BLaER1 treated with 17β-estradiol and CSF1 and Interleukin-3, amounts not matched to agents 10 nM and 100 nM (cell line): ENCODE results near the gene PROK1.
A peak's percentile ranks its signal among the peaks of the same experiment; 100 is the strongest.
"Not testable (repeated sequence)": the region's sequence is repeated elsewhere in the genome, so short reads cannot be mapped to it uniquely, and the experiment has no call there.

Experiments used
- H3K27ac ChIP-seq, 11 experiments: shearing (Covaris generic); formaldehyde crosslinking; 2 replicates each; pipeline ENCODE4 v1.8.1; 2022
- H3K27me3 ChIP-seq, 11 experiments: shearing (Covaris generic); formaldehyde crosslinking; 2 replicates each; pipeline ENCODE4 v1.8.1; 2022
- H3K36me3 ChIP-seq, 11 experiments: shearing (Covaris generic); formaldehyde crosslinking; 2 replicates each; pipeline ENCODE4 v1.8.1; 2022
- H3K4me1 ChIP-seq, 10 experiments: shearing (Covaris generic); formaldehyde crosslinking; 2 replicates each; pipeline ENCODE4 v1.8.1; 2022
- H3K4me2 ChIP-seq, 11 experiments: shearing (Covaris generic); formaldehyde crosslinking; 2 replicates each; pipeline ENCODE4 v1.8.1; 2022
- H3K4me3 ChIP-seq, 10 experiments: shearing (Covaris generic); formaldehyde crosslinking; 2 replicates each; pipeline ENCODE4 v1.8.1; 2022
- H3K9ac ChIP-seq, 11 experiments: shearing (Covaris generic); formaldehyde crosslinking; 2 replicates each; pipeline ENCODE4 v1.8.1; 2022
- H3K9me3 ChIP-seq, 11 experiments: shearing (Covaris generic); formaldehyde crosslinking; replicated peaks in 1 of 11; 2 replicates each; pipeline ENCODE4 v1.8.1; 2022
- H4K20me1 ChIP-seq, 11 experiments: shearing (Covaris generic); formaldehyde crosslinking; 2 replicates each; pipeline ENCODE4 v1.8.1; 2022
- Cebpa-rat ChIP-seq, 11 experiments: shearing (Covaris generic); IDR thresholded peaks; 2 replicates each; pipeline ENCODE4 v1.8.1; 2022

Gene PROK1

DNA sequence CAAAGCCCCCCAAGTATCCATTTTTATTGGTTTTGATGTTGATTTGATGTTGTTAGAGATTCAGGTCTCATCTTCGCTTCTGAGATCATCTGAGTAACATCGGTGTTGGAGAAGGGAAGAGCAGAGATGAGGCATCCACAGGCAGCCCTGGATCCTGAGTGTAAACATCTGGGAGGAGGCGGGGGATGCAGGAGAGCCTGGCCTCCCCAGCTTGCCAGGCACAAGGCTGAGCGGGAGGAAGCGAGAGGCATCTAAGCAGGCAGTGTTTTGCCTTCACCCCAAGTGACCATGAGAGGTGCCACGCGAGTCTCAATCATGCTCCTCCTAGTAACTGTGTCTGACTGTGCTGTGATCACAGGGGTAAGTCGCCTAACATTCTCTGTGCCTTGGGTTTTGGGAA is at the start of gene PROK1:
PROK1 (plus strand) TSS at position 221 of the 400 bp plus-strand sequence; CDS start at position 289, 68 bp downstream.
- Histone ChIP-seq H3K9me3 (no peaks in the 10 kb centered on the region), H3K9ac (no peak within 1 kb of the TSS), H3K27me3 (no peaks in the 10 kb centered on the region), H4K20me1 (no peaks in the 10 kb centered on the region), H3K4me2 (no peak within 1 kb of the TSS), H3K4me1 (no peaks in the 10 kb centered on the region), H3K36me3 (no peaks in the 10 kb centered on the region), H3K4me3 (no peak within 1 kb of the TSS), H3K27ac (no peak within 1 kb of the TSS)
- TF ChIP-seq Cebpa-rat (IDR thresholded peaks at IDR 0.05), result no peak

GRCh38 chr1:110403805-110404204 is 47.1 kb upstream of the PROK1 start:
- Histone ChIP-seq H3K4me2 (no peak overlapping the region), H3K9ac (no peak overlapping the region), H3K4me1 (peaks cover 15 to 21% (median 20%) of the 10 kb centered on the region in 10 experiments), H3K27ac (no peak overlapping the region), H4K20me1 (peaks cover 0 to 45% (median 6%) of the 10 kb centered on the region in 11 experiments; a peak in 11 of 22 replicates), H3K4me3 (no peak overlapping the region), H3K9me3 (no peaks in the 10 kb centered on the region), H3K27me3 (no peaks in the 10 kb centered on the region), H3K36me3 (peaks cover 71 to 76% (median 74%) of the 10 kb centered on the region in 11 experiments)
- no peak for TF ChIP-seq Cebpa-rat (IDR thresholded peaks at IDR 0.05)

- no peak overlapping the region for H3K4me2 ChIP-seq
- H3K9ac ChIP-seq, result 0 out of 22 replicates have a peak overlapping the region, but pooled peaks of 1 of the 11 experiments have one; percentile 24
- H3K27ac ChIP-seq, result no peak overlapping the region
- no peak for TF ChIP-seq Cebpa-rat (IDR thresholded peaks at IDR 0.05)
- no peaks in the 10 kb centered on the region for H3K27me3 ChIP-seq
- peaks cover 0 to 45% (median 6%) of the 10 kb centered on the region in 11 experiments; a peak in 11 of 22 replicates for H4K20me1 ChIP-seq
- H3K36me3 ChIP-seq, result peaks cover 65 to 70% (median 68%) of the 10 kb centered on the region in 11 experiments
- peaks cover 17 to 26% (median 20%) of the 10 kb centered on the region in 10 experiments for H3K4me1 ChIP-seq
- H3K4me3 ChIP-seq, result no peak overlapping the region
- no peaks in the 10 kb centered on the region for H3K9me3 ChIP-seq
These were observed 46.5 kb upstream of the PROK1 start for GRCh38 chr1:110404401-110404800.

DNA sequence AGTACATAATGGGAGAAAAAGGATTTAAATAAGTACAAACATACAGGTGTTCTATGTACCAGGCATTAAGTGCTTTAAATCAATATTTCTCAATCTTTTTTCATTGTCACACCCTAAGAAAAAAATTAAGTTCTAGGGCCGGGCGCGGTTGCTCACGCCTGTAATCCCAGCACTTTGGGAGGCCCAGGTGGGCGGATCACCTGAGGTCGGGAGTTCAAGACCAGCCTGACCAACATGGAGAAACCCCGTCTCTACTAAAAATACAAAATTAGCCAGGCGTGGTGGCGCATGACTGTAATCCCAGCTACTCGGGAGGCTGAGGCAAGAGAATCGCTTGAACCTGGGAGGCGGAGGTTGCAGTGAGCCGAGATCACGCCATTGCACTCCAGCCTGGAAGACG is 44.5 kb upstream of the PROK1 start:
- Histone ChIP-seq H3K9ac (peak overlapping the region; percentile 88 to 98 (median 93)), H4K20me1 (peaks cover 0 to 41% (median 6%) of the 10 kb centered on the region in 11 experiments; a peak in 11 of 22 replicates), H3K4me2 (peak overlapping the region; percentile 69 to 92 (median 81)), H3K27ac (peak overlapping the region; percentile 82 to 96 (median 90); a peak in 18 of 22 replicates), H3K4me1 (peaks cover 17 to 26% (median 20%) of the 10 kb centered on the region in 10 experiments), H3K4me3 (peak overlapping the region; percentile 82 to 98 (median 89)), H3K36me3 (peaks cover 45 to 50% (median 48%) of the 10 kb centered on the region in 11 experiments)
- not testable (repeated sequence) for H3K9me3 ChIP-seq, H3K27me3 ChIP-seq

- Histone ChIP-seq H3K36me3 (peaks cover 34 to 39% (median 36%) of the 10 kb centered on the region in 11 experiments), H3K4me2 (peak within 1 kb of the TSS; percentile 79 to 92 (median 88))
- no peak for TF ChIP-seq Cebpa-rat (IDR thresholded peaks at IDR 0.05)
These were observed 43.4 kb upstream of the PROK1 start, which contains the start of gene LAMTOR5 for GRCh38 chr1:110407260-110408210. Gene LAMTOR5, minus strand, starts transcription at chr1:110407694. Its CDS starts 74 bp downstream, at chr1:110407620.

GRCh38 chr1:110408488-110408887 is 42.5 kb upstream of the PROK1 start:
- Histone ChIP-seq H3K9ac (peak overlapping the region; percentile 88 to 98 (median 93); a peak in 16 of 22 replicates), H3K4me1 (peaks cover 17 to 26% (median 20%) of the 10 kb centered on the region in 10 experiments), H3K27me3 (no peaks in the 10 kb centered on the region), H3K27ac (peak overlapping the region in 4 of 11 experiments; percentile 88 to 93 (median 90); a peak in 6 of 22 replicates), H4K20me1 (peaks cover 0 to 30% (median 6%) of the 10 kb centered on the region in 11 experiments; a peak in 9 of 22 replicates), H3K4me3 (peak overlapping the region; percentile 82 to 98 (median 89); a peak in 19 of 20 replicates), H3K36me3 (peaks cover 24 to 30% (median 27%) of the 10 kb centered on the region in 11 experiments), H3K9me3 (no peaks in the 10 kb centered on the region), H3K4me2 (peak overlapping the region; percentile 79 to 92 (median 88))
- TF ChIP-seq Cebpa-rat (IDR thresholded peaks at IDR 0.05), result no peak

More at GRCh38 chr1:110407260-110408210, 43.4 kb upstream of the PROK1 start, which contains the start of gene LAMTOR5:
- Histone ChIP-seq H3K9me3 (no peaks in the 10 kb centered on the region), H3K4me1 (peaks cover 17 to 26% (median 20%) of the 10 kb centered on the region in 10 experiments), H3K9ac (peak within 1 kb of the TSS; percentile 88 to 98 (median 93)), H3K27ac (peak within 1 kb of the TSS; percentile 82 to 96 (median 90)), H3K27me3 (no peaks in the 10 kb centered on the region), H3K4me3 (peak within 1 kb of the TSS; percentile 82 to 98 (median 89)), H4K20me1 (peaks cover 0 to 31% (median 6%) of the 10 kb centered on the region in 11 experiments; a peak in 9 of 22 replicates)

GRCh38 chr1:110409316-110409715 is 41.6 kb upstream of the PROK1 start:
- H3K27ac ChIP-seq, result no peak overlapping the region

GRCh38 chr1:110411173-110411735 is 39.7 kb upstream of the PROK1 start:
- no peak overlapping the region for H3K27ac ChIP-seq
- no peak overlapping the region for H3K4me3 ChIP-seq
- H3K4me2 ChIP-seq, result no peak overlapping the region
- H4K20me1 ChIP-seq, result peaks cover 0 to 7% (median under 1%) of the 10 kb centered on the region in 11 experiments; a peak in 6 of 22 replicates
- H3K9me3 ChIP-seq, result no peaks in the 10 kb centered on the region
- H3K4me1 ChIP-seq, result peaks cover 12 to 16% (median 14%) of the 10 kb centered on the region in 10 experiments
- H3K9ac ChIP-seq, result peak overlapping the region in 3 of 11 experiments; percentile 2 to 10 (median 9); a peak in 3 of 22 replicates
- no peaks in the 10 kb centered on the region for H3K27me3 ChIP-seq
- peak in 1 of 11 experiments; percentile 53; a peak in 1 of 22 replicates for TF ChIP-seq Cebpa-rat (IDR thresholded peaks at IDR 0.05)
- H3K36me3 ChIP-seq, result peaks cover 0 to 2% (median 0%) of the 10 kb centered on the region in 11 experiments; a peak in 4 of 22 replicates

More at GRCh38 chr1:110409316-110409715, 41.6 kb upstream of the PROK1 start:
- no peak for TF ChIP-seq Cebpa-rat (IDR thresholded peaks at IDR 0.05)
- H3K36me3 ChIP-seq, result peaks cover 16 to 21% (median 19%) of the 10 kb centered on the region in 11 experiments
- H3K27me3 ChIP-seq, result no peaks in the 10 kb centered on the region
- H3K9ac ChIP-seq, result peak overlapping the region in 1 of 11 experiments; percentile 29; a peak in 1 of 22 replicates
- no peak overlapping the region for H3K4me3 ChIP-seq
- H3K9me3 ChIP-seq, result no peaks in the 10 kb centered on the region
- H3K4me2 ChIP-seq, result no peak overlapping the region
- peaks cover 0 to 26% (median 6%) of the 10 kb centered on the region in 11 experiments; a peak in 9 of 22 replicates for H4K20me1 ChIP-seq
- H3K4me1 ChIP-seq, result peaks cover 17 to 26% (median 20%) of the 10 kb centered on the region in 10 experiments
